ENCODE data around the gene BCAS3.

The BCAS3 gene

DNA sequence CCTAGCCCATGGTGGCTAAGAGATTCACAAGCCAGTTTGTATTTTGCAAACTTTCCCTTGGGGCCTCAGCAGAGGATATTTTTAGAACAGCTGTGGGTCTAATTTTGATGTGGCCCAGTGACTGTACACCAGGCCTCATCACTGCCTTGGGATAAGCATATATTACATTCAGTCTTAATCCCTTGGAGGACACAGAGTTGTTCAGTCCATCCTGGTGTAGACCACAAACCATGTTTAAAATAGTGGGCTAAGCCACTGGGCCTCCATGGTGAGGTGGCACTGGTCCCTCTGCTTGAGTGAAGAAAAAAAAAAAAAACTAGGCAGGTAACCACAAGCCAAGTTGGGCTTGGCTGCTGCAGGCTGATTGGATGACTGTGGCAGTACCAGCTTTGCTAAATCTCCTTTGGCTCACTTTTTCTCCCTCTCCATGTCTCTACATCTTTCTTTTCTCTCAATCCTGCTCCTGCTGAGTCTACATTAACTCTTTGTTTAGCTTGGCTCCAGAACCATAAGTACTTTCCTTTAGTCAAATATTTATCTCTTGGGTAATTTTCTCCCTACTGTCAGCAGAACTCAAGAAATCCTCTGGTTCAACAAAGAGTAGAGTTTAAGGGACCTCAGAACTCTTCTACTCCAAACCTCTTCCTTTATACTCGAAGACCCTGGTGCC lies 602.0 kb downstream of the BCAS3 start:
- TF ChIP-seq, protein P1, sequence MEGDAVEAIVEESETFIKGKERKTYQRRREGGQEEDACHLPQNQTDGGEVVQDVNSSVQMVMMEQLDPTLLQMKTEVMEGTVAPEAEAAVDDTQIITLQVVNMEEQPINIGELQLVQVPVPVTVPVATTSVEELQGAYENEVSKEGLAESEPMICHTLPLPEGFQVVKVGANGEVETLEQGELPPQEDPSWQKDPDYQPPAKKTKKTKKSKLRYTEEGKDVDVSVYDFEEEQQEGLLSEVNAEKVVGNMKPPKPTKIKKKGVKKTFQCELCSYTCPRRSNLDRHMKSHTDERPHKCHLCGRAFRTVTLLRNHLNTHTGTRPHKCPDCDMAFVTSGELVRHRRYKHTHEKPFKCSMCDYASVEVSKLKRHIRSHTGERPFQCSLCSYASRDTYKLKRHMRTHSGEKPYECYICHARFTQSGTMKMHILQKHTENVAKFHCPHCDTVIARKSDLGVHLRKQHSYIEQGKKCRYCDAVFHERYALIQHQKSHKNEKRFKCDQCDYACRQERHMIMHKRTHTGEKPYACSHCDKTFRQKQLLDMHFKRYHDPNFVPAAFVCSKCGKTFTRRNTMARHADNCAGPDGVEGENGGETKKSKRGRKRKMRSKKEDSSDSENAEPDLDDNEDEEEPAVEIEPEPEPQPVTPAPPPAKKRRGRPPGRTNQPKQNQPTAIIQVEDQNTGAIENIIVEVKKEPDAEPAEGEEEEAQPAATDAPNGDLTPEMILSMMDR (IDR thresholded peaks at IDR 0.05; ENCODE audit: low read depth, low read length, missing control alignments) = no peak
- Histone ChIP-seq H3K27ac (no peak overlapping the region), H3K36me3 (replicated peaks) (no peaks in the 10 kb centered on the region), H3K27me3 (replicated peaks) (no peaks in the 10 kb centered on the region), H3K4me3 (ENCODE audit: low read depth, low read length) (no peak overlapping the region)
- no peak for DNase-seq
- in situ Hi-C loops (cut with HindIII; ENCODE audit: low pct_ligation_motif_present, low sequenced_read_pairs) = no loop called here

DNA sequence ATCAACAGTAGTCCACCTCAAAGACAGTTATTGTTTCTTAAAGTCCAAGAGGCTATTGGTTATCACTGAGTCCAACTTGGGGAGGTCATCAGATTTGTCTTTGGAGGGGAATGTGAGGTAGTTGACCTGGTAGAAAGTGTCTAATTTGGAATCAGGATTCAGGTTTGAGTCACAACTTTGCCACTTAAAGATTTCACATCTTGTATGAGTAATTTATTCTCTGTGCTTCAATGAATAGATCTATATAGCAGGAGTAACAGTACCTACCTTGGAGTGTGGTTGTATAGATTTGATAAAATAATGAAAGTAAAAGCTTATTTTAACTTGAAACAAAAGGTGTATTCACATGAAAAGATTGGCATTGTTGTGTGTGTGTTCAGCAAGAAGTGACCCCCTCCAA lies 602.7 kb downstream of the BCAS3 start:
- DNase-seq = no peak
- TF ChIP-seq, protein P1 (IDR thresholded peaks at IDR 0.05; ENCODE audit: low read depth, low read length, missing control alignments) = no peak
- in situ Hi-C loops (cut with HindIII; ENCODE audit: low pct_ligation_motif_present, low sequenced_read_pairs) = no loop called here
- Histone ChIP-seq H3K27me3 (replicated peaks) (no peaks in the 10 kb centered on the region), H3K4me3 (ENCODE audit: low read depth, low read length) (no peak overlapping the region), H3K27ac (no peak overlapping the region), H3K36me3 (replicated peaks) (no peaks in the 10 kb centered on the region)

DNA sequence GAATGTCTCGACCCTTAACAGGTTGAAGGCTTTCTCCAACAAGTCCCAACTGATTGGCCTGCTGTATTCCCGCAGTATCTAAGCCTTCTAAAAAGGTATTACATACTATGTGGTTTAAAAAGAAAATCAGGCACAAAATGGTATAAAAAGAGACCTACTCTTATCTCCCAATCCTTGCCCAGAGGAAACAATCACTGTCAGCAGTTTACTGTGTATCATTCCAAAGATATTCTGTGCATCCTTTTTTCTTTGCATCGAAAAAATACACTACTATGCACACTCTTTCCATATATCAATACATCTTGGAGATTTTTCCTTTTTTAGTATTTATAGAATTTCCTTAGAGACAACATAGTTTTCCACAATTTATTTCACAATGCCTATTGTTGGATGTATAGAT lies 603.2 kb downstream of the BCAS3 start:
- DNase-seq = no peak
- Histone ChIP-seq H3K4me3 (ENCODE audit: low read depth, low read length) (no peak overlapping the region), H3K36me3 (replicated peaks) (no peaks in the 10 kb centered on the region), H3K27ac (no peak overlapping the region), H3K27me3 (replicated peaks) (no peaks in the 10 kb centered on the region)
- in situ Hi-C loops (cut with HindIII; ENCODE audit: low pct_ligation_motif_present, low sequenced_read_pairs) = no loop called here
- TF ChIP-seq, protein P1 (IDR thresholded peaks at IDR 0.05; ENCODE audit: low read depth, low read length, missing control alignments) = no peak

DNA sequence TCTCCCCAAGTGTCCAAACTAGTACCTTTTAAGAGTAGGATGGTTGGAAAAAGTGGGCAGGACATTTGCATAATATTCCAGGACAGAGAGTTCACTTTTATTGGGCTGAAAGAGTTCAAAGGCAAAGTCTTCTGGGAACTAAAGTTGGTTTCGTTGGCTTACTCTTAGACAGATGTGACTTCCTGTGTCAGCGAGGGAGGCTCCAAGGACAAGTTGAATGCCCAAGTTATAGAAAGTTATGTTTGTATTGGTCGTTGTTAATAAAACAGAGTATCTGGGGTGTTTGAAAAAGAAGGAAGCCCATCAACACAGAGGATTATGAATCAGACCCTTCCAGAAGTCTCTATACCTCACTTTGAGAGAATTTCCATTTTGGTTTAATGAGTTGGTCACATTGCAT lies 604.7 kb downstream of the BCAS3 start:
- TF ChIP-seq, protein P1 (IDR thresholded peaks at IDR 0.05; ENCODE audit: low read depth, low read length, missing control alignments) = no peak
- H3K27me3 ChIP-seq (replicated peaks) = no peaks in the 10 kb centered on the region
- in situ Hi-C loops (cut with HindIII; ENCODE audit: low pct_ligation_motif_present, low sequenced_read_pairs) = no loop called here
- H3K4me3 ChIP-seq (ENCODE audit: low read depth, low read length) = no peak overlapping the region
- no peak for DNase-seq
- H3K36me3 ChIP-seq (replicated peaks) = no peaks in the 10 kb centered on the region
- H3K27ac ChIP-seq = no peak overlapping the region

DNA sequence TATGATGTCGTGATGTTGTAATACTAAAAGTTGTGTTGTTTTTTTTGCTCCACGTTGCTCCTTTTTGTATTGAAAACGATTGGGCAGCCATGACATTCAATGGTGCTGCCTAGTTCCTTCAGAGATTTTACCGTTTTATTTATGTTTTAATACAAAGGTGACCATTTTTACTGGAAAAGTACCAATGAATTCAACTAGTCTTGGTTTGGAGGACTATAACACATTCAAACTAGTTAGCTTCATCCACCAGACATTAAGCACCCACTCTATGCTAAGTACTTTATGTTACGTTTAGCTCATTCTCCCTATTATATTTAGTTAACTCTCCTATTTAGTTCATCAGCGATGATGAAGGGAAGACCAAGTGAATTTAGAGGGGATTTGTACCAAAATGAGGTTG lies 605.4 kb downstream of the BCAS3 start:
- Histone ChIP-seq H3K27me3 (replicated peaks) (no peaks in the 10 kb centered on the region), H3K27ac (no peak overlapping the region), H3K36me3 (replicated peaks) (no peaks in the 10 kb centered on the region), H3K4me3 (ENCODE audit: low read depth, low read length) (no peak overlapping the region)
- TF ChIP-seq, protein P1 (IDR thresholded peaks at IDR 0.05; ENCODE audit: low read depth, low read length, missing control alignments) = no peak
- in situ Hi-C loops (cut with HindIII; ENCODE audit: low pct_ligation_motif_present, low sequenced_read_pairs) = no loop called here
- DNase-seq = no peak

DNA sequence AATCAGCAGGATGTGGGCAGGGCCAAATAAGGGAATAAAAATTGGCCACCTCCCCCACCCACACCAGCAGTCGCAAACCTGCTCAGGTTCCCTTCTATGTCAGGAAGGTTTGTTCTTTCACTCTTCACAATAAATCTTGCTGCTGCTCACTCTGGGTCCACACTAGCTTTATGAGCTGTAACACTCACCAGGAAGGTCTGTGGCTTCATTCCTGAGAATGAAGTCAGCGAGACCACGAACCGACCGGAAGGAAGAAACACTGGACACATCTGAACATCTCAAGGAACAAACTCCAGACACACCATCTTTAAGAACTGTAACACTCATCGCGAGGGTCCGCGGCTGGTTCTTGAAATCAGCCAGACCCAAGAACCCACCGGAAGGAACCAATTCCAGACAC lies 606.5 kb downstream of the BCAS3 start:
- DNase-seq = peak; percentile 92
- no peak overlapping the region for H3K4me3 ChIP-seq (ENCODE audit: low read depth, low read length)
- H3K36me3 ChIP-seq (replicated peaks) = no peaks in the 10 kb centered on the region
- peak overlapping the region; percentile 86 for H3K27ac ChIP-seq
- in situ Hi-C loops (cut with HindIII; ENCODE audit: low pct_ligation_motif_present, low sequenced_read_pairs) = no loop called here
- TF ChIP-seq, protein P1 (IDR thresholded peaks at IDR 0.05; ENCODE audit: low read depth, low read length, missing control alignments) = no peak
- no peaks in the 10 kb centered on the region for H3K27me3 ChIP-seq (replicated peaks)

All from brain microvascular endothelial cell (primary cell).